T-helper 2 cell treated with Interferon-gamma antibody and Interleukin-4, amounts not matched to agents 5 μg/mL and 100 μg/mL, for 36 hours (primary cell): ENCODE results near the gene LGALSL.

Experiments
- DNase-seq: peaks from one replicate; pipeline ENCODE4 v3.0.0; 2021; ENCODE audit warnings: low spot score
- H3K27ac Mint-ChIP-seq: one replicate; pipeline ENCODE4 v1.8.0; 2021; ENCODE audit warnings: mild to moderate bottlenecking, mixed read lengths
- H3K27me3 Mint-ChIP-seq: one replicate; pipeline ENCODE4 v1.8.0; 2021; ENCODE audit warnings: low read depth, mixed read lengths
- H3K36me3 Mint-ChIP-seq: one replicate; pipeline ENCODE4 v1.8.0; 2021; ENCODE audit warnings: low read depth, mixed read lengths
- H3K4me1 Mint-ChIP-seq: one replicate; pipeline ENCODE4 v1.8.0; 2021; ENCODE audit warnings: low read depth, mixed read lengths
- H3K4me3 Mint-ChIP-seq: one replicate; pipeline ENCODE4 v1.8.0; 2022; ENCODE audit warnings: mild to moderate bottlenecking, moderate library complexity, mixed read lengths
- H3K9me3 Mint-ChIP-seq: one replicate; pipeline ENCODE4 v1.8.0; 2021; ENCODE audit warnings: mixed read lengths

Gene LGALSL

DNA sequence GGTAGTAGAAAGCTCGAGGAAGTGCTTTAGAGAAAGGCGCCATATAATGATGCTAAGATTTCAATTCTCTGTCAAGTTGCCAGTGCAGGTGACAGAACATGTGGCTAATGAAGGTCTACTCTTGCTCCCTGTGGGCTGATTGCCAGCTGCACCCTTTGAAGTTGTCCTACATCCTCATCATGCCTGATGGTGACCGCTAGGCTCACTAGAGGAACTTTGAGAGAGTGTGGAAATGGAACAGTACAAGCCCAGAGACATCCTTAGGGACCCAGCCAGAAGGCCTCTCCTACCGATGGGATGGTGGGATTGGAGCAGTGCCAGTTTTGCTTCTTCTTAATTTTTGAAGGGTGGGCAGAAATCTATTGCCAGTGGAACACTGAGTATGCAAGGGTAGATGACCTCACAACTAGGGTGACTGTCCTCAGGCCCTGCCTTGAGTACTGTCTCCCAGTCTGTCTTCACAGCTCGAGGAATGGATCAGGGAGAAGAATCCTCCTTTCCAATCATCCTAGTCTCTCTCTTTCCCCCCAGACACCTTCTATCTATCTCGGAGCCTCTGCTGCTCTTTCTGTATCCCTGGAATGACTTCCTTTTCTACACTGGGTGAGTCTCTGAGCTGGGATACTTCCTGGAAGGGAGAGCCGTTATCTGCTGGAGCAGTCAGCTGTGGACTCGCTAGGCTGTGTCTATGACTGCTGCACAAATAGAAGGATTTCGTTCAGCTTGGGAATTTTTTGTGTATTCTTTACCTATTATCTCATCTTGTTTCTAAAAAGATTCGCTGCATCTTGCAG, 33.5 kb downstream of the LGALSL start:
- Mint-ChIP-seq H3K27ac (no peak overlapping the region), H3K4me1 (peaks cover 20% of the 10 kb centered on the region), H3K27me3 (peaks cover 34% of the 10 kb centered on the region), H3K36me3 (no peaks in the 10 kb centered on the region), H3K9me3 (no peaks in the 10 kb centered on the region), H3K4me3 (no peak overlapping the region)
- DNase-seq = no peak

DNA sequence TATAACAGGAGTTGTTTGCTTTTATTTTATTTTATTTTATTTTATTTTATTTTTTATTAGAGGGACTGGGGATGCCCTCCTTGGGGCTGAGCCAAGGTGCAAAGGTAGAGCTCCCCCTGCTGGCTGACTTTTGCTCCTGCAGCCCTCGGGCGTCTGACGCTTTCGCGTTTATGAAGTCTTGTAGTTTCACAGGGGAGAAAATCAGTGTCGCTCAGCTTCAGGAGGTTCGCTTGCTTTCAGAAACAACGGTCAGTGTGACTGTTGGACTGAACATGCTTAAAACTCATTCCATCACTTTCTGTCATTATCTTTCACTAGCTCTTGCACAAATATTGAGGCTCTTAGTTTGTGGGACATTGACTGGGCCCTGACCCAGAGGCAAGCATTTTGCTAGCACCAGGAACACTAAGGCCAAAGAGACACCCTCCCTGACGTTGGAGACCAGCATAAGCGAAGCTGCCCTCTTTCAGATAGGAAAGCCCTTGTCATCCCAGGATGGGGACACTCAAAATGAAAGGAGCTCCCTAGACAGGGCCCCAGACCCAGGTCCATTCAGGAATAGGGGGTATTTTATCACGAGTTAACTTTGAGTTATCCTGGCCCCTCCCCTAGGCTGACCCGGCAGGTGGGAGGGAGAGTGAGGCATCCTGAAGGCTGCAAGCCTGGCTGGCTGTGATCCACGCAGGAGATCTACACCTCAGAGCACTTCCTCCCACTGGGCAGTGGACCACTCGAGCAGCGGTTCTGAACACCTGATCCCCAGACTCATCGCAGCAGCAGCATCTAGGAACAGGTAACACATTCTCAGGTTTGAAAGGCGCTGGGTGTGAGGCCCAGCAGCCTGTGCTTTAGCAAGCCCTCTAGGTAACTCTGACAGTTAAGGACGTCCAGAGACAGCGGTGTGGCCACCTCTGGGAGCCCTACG, 34.4 kb downstream of the LGALSL start:
- Mint-ChIP-seq H3K9me3 (no peaks in the 10 kb centered on the region), H3K4me3 (no peak overlapping the region), H3K27ac (no peak overlapping the region), H3K36me3 (no peaks in the 10 kb centered on the region), H3K27me3 (peaks cover 38% of the 10 kb centered on the region), H3K4me1 (peaks cover 20% of the 10 kb centered on the region)
- peak; percentile 51 for DNase-seq

DNA sequence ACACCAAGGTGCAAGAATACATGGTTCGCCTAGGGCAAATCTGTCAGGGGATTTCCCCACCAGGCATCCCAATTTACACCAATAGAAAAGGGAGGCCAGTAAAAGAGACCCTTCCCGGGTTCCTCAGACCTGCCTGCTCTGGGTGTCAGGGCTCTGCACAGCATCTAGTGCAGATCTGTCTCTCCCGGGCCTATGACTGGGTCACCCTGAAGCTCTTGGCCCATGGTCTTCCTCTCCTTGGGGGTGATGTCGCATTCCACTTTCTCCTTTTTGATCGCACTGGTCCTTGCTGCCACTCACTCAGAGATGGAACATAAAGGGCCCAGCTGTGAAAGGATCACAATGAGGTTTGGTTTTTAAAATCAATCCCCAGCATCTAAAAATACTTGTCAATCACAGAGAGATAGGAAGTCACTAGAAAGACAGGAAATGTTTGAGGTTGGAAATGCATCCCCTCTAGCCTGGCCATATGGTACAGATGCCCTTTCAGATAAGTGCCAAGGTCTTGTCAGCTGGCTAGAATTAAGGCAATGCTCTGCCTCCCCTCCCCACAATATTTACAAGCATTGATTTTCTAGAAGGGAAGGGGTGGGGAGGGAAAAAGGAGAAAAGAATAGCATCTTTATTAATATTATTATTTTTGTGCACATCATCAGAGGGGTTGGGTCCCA, 35.3 kb downstream of the LGALSL start:
- DNase-seq = no peak
- H3K36me3 Mint-ChIP-seq = no peaks in the 10 kb centered on the region
- peaks cover 20% of the 10 kb centered on the region for H3K4me1 Mint-ChIP-seq
- H3K27ac Mint-ChIP-seq = no peak overlapping the region
- peak overlapping the region; percentile 69 for H3K4me3 Mint-ChIP-seq
- no peaks in the 10 kb centered on the region for H3K9me3 Mint-ChIP-seq
- peaks cover 43% of the 10 kb centered on the region for H3K27me3 Mint-ChIP-seq

DNA sequence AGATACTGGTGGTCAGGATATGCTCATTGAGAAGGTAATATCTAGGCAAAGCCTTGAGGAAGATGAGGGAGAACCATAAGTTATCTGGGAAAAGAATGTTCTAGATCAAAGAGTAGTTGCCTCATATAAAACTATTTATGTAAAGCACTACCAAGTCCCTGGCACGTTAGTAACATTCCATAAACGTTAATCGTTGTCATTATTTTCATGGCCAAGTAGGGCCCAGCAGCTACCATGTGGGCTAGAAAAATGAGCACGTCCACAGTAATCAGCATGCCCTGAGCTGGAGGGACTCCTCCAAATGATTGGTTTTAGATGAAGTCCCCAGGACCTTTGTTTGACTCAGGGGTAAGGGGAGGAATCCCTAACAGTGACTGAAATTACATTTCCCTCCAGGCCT, 37.5 kb downstream of the LGALSL start:
- H3K4me1 Mint-ChIP-seq = peaks cover 17% of the 10 kb centered on the region
- DNase-seq = no peak
- H3K4me3 Mint-ChIP-seq = no peak overlapping the region
- H3K27ac Mint-ChIP-seq = no peak overlapping the region
- H3K9me3 Mint-ChIP-seq = no peaks in the 10 kb centered on the region
- peaks cover 43% of the 10 kb centered on the region for H3K27me3 Mint-ChIP-seq
- no peaks in the 10 kb centered on the region for H3K36me3 Mint-ChIP-seq

DNA sequence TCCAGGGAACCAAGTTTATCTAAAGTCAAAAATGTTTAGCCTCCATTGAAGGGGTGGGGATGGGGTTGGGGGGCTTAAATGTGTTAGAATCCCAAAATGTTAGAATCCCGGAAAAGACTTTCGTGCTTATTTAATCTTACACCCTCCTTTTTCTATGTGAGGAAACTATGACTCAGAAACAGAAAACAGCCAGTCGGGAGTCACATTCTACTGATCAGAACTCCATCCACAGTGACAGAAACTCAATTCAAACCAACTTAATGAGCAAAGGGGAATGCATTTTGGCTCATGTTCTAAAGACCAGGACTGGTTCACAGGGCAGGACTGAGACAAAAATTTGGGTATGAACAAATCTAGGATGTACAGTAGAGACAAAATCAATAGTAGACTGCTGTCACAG, 38.3 kb downstream of the LGALSL start:
- peaks cover 47% of the 10 kb centered on the region for H3K27me3 Mint-ChIP-seq
- no peaks in the 10 kb centered on the region for H3K9me3 Mint-ChIP-seq
- no peak overlapping the region for H3K4me3 Mint-ChIP-seq
- H3K36me3 Mint-ChIP-seq = no peaks in the 10 kb centered on the region
- DNase-seq = no peak
- H3K27ac Mint-ChIP-seq = no peak overlapping the region
- H3K4me1 Mint-ChIP-seq = peaks cover 17% of the 10 kb centered on the region

DNA sequence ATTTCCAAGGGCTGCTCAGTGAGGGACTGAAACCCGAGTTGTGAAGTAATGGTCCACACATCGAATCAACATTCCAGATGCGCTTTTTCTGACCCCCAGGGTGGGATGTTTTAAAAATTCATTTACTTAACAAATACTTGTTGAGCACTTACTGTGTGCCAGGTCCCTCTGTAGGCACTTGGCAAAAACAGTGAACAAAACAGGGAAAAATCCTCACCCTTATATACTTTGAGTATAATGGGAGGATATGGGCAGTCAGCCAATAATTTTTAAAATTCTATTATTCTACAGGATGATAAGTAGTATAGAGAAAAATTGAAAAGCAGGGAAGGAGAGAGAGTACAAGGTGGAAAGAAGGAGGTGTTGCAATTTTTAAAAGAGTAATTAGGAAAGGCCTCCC, 38.9 kb downstream of the LGALSL start:
- Mint-ChIP-seq H3K27ac (no peak overlapping the region), H3K4me3 (no peak overlapping the region), H3K27me3 (peaks cover 46% of the 10 kb centered on the region), H3K4me1 (peaks cover 17% of the 10 kb centered on the region), H3K36me3 (no peaks in the 10 kb centered on the region), H3K9me3 (no peaks in the 10 kb centered on the region)
- DNase-seq = no peak

DNA sequence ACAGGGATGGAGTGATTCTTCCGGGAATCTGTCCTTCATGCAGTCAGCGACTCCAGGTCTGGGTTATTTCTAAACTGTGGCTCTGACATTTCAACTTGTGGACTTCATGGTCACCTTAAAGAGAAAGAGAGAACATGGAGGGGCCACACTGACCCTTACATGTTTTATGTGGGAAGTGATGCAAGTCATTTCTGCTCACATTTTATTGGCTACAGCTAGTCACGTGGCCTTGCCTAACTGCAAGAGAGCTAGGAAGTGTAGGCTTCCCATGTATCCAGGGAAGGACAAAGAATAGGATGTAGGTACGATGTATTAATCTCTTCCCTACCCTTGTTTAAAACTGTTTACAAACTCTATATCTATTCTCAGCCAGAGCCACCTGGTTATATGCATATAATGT, 39.8 kb downstream of the LGALSL start:
- Mint-ChIP-seq H3K27ac (no peak overlapping the region), H3K27me3 (peaks cover 56% of the 10 kb centered on the region), H3K4me3 (no peak overlapping the region), H3K4me1 (peaks cover 12% of the 10 kb centered on the region), H3K9me3 (no peaks in the 10 kb centered on the region), H3K36me3 (no peaks in the 10 kb centered on the region)
- no peak for DNase-seq

DNA sequence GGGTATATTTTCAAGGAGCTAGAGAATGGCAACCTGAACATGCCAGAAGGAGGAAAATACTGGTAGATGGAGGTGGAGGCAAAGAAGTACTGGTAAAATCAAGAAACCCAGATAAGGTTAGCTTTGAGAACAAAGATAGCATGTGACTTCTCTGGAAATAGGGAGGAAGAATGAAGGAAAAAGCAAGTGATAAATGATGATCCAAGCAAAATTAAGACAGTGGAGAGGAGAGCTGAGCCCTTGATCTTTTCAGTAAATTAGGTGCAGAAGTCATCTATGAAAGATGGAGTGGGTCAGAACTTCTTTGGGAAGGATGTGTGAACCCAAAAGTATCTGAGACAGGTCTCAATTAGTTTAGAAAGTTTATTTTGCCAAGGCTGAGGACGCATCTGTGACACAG, 44.5 kb downstream of the LGALSL start:
- H3K4me1 Mint-ChIP-seq = peaks cover 7% of the 10 kb centered on the region
- H3K27ac Mint-ChIP-seq = no peak overlapping the region
- H3K9me3 Mint-ChIP-seq = no peaks in the 10 kb centered on the region
- H3K4me3 Mint-ChIP-seq = no peak overlapping the region
- H3K36me3 Mint-ChIP-seq = no peaks in the 10 kb centered on the region
- DNase-seq = no peak
- H3K27me3 Mint-ChIP-seq = peaks cover 41% of the 10 kb centered on the region

DNA sequence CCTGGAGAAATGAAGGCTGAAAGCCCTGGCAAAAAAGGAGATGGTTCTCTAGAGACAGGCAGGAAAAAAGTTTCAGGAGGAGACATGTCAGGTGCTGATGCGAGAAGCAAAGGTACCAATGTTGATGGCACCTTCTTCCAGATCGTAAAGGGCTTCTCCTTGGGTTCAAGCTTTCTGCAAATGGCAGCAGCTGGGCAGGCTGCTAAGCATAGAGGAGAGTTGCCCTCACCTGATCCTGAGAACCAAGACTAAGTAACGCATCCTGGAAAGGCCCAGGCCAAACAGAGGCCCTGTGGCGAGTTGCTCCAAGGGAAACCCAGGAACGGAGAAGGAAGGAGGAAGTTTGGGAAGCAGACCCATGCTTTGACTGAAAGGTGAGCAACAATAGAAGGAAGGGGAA, 46.6 kb downstream of the LGALSL start:
- H3K36me3 Mint-ChIP-seq = no peaks in the 10 kb centered on the region
- H3K9me3 Mint-ChIP-seq = no peaks in the 10 kb centered on the region
- H3K27me3 Mint-ChIP-seq = peaks cover 37% of the 10 kb centered on the region
- peaks cover 7% of the 10 kb centered on the region for H3K4me1 Mint-ChIP-seq
- H3K4me3 Mint-ChIP-seq = no peak overlapping the region
- no peak for DNase-seq
- H3K27ac Mint-ChIP-seq = no peak overlapping the region

DNA sequence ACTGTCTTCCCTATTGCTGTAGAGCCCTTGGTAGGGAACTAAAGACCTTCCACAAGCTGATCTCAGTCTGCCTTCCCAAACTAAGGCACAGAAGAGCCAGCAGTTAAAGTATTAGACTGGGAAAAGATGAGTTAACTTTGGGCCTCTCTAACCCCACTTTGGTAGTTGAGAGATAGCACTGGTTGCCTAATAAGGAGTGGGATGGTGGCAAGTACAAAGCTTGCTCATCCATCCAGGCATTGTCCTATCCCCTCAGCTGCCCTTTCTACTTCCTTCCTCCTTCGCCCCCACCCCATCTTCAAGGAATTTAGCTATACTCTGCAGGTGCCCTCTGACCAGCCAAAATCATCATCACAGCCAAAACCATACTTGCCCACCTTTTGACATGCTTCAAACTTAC, 48.0 kb downstream of the LGALSL start:
- Mint-ChIP-seq H3K9me3 (no peaks in the 10 kb centered on the region), H3K4me1 (peaks cover 7% of the 10 kb centered on the region), H3K27me3 (peaks cover 31% of the 10 kb centered on the region), H3K36me3 (no peaks in the 10 kb centered on the region), H3K4me3 (no peak overlapping the region), H3K27ac (no peak overlapping the region)
- no peak for DNase-seq

DNA sequence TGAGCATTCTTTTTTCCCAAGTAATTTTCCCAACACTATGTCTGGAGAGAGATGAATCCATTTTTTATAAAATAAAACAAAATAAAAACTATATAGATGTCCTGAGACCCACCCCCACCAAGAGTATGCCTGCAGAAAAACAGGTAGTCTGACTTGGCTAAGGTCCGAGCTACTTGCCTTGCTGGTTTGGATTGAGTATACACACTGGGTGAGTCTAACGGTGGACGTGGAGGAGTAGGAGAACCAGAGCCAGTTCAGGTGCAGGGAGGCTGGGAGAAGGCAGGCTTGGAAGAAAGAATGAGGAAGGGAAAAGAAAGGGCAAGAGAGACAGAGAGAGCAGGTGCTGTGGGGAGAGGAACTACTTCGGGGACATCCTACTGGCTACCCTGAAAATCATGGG, 48.9 kb downstream of the LGALSL start:
- DNase-seq = no peak
- H3K4me3 Mint-ChIP-seq = no peak overlapping the region
- H3K27ac Mint-ChIP-seq = no peak overlapping the region
- peaks cover 7% of the 10 kb centered on the region for H3K4me1 Mint-ChIP-seq
- H3K36me3 Mint-ChIP-seq = no peaks in the 10 kb centered on the region
- H3K9me3 Mint-ChIP-seq = no peaks in the 10 kb centered on the region
- H3K27me3 Mint-ChIP-seq = peaks cover 32% of the 10 kb centered on the region

DNA sequence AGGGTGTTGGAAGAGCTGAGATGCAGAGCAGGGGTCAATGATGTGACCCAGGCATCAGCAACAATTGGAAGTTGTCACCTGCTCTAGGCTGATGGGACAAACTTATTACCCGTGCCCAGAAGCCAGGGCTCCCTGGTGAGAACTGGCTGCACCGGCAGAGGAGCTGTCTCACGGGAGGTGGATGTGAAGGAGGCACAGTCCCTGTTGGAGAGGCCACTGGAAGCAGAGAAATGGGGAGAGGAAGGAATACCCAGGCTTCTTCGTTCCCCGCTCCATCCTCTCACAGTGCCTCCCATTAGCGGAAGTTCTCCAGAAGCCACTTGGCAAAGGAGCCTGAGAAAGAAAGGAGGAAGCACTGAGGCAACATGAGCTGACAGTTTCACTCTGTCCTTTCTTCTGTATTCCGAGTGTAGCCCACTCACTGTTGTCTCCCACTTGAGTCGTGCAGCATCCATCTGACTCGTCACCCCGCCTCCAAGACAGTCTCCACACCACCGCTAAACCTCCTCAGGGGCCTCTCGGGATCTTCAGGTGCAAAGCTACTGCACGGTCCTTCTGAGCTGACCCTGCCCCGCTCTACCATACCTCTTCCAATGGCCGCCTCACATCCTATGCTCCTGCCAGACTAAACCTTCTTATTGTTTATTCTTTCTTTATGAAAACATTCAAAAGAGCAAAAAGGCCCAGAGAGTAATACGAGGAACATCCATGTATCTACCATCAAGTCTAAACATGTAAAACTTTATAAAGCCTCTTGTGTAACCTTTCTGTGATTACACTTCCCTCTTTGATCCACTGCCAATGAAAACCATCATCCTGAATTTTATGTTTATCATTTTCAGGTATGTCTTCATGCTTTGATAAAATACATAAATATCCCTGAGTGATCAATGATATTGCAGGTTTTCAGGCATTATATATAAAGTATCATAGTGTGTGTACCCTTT, 51.1 kb downstream of the LGALSL start:
- Mint-ChIP-seq H3K36me3 (no peaks in the 10 kb centered on the region), H3K27me3 (peaks cover 25% of the 10 kb centered on the region), H3K4me3 (no peak overlapping the region), H3K9me3 (no peaks in the 10 kb centered on the region), H3K4me1 (peaks cover 1% of the 10 kb centered on the region), H3K27ac (no peak overlapping the region)
- DNase-seq = no peak

DNA sequence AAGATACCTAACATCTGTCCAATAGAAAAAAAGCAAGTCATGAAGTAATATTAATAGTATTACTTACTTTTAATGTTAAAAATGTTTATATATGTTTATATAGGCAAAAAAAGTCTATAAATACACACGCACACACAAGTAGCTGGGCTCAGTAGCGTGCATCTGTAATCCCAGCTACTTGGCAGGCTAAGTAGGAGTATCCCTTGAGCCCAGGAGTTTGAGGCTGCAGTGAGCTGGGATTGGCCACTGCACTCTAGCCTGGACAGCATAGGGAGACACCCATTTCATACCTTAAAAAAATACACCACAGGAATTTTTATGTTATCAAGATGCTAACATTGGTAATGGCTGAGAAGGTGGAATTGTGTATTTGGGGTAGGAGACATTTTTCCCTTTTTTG, 52.7 kb downstream of the LGALSL start:
- no peak for DNase-seq
- no peaks in the 10 kb centered on the region for H3K4me1 Mint-ChIP-seq
- no peak overlapping the region for H3K4me3 Mint-ChIP-seq
- no peaks in the 10 kb centered on the region for H3K36me3 Mint-ChIP-seq
- H3K9me3 Mint-ChIP-seq = no peaks in the 10 kb centered on the region
- H3K27me3 Mint-ChIP-seq = peaks cover 25% of the 10 kb centered on the region
- H3K27ac Mint-ChIP-seq = no peak overlapping the region
